Testis (tissue), 3 donors: ENCODE data around the gene GCC2. TPM values are rescaled to one million over a fixed set of nuclear protein-coding genes. Genes with fewer than 3 reads are reported as not detected.
"Not testable (repeated sequence)": the region's sequence is repeated elsewhere in the genome, so short reads cannot be mapped to it uniquely, and the experiment has no call there.

ENCODE experiments used
- DNase-seq: peaks from one replicate; pipeline ENCODE4 v3.0.0-alpha.2; 2019
- H3K27ac ChIP-seq, 2 donors: fragments of 200-600 bp; sonication (generic); one replicate each; pipeline ENCODE4 v1.5.1; 2019
- H3K27me3 ChIP-seq: fragments of 200-600 bp; sonication (generic); one replicate; pipeline ENCODE4 v1.5.1; 2019
- H3K36me3 ChIP-seq: fragments of 200-600 bp; sonication (generic); one replicate; pipeline ENCODE4 v1.5.1; 2017; ENCODE audit warnings: low read depth; ENCODE audit errors: missing control alignments
- H3K4me1 ChIP-seq: fragments of 200-600 bp; sonication (generic); one replicate; pipeline ENCODE4 v1.5.1; 2019
- H3K4me3 ChIP-seq, 2 donors: fragments of 200-600 bp; sonication (generic); one replicate each; pipeline ENCODE4 v1.5.1; 2017 to 2019
- H3K9me3 ChIP-seq: fragments of 200-600 bp; sonication (generic); one replicate; pipeline ENCODE4 v1.5.1; 2017
- POLR2A ChIP-seq: fragments of 450-650 bp; IDR thresholded peaks from one replicate; pipeline ENCODE4 v1.6.1; 2017; ENCODE audit warnings: antibody characterized with exemption, mild to moderate bottlenecking, moderate library complexity
- WGBS, 2 donors: methylation state at CpG; one replicate each; pipeline ENCODE4 v1.1.5; 2018; 5-methylcytosine and 5-hydroxymethylcytosine counted together
- intact Hi-C: fragments of 100-400 bp; cut with DNase I; formaldehyde crosslinking; loops from one replicate; pipeline ENCODE4 v1.15.1; 2023; ENCODE audit warnings: low total_unique reads
- polyA plus RNA-seq: library from polyadenylated mRNA; stranded (reverse); fragments of 350-450 nt; fragmentation: Illumina TruSeq; extraction: RNeasy Lipid Tissue Mini Kit (QIAGEN cat#74804); gene quantifications from one replicate; pipeline ENCODE4 v1.2.3, GENCODE V29; 2014; ENCODE audit warnings: low read depth, low replicate concordance; ENCODE audit not compliant: insufficient read depth
- total RNA-seq, 2 donors: library from RNA; depleted of rRNA; stranded (reverse); fragments of >200 nt; gene quantifications; one replicate each; pipeline ENCODE4 v1.2.3, GENCODE V29; 2016
- TF ChIP-seq, protein P1 (sequence below), 3 experiments: fragments of 450-650 bp in 2 of 3; fragments of 200-600 bp in 1 of 3; sonication (generic) in 1 of 3; IDR thresholded peaks; one replicate each; pipeline ENCODE4 v1.5.1; 2016 to 2019; ENCODE audit warnings: antibody characterized with exemption in 3 of 3, mild to moderate bottlenecking in 2 of 3, moderate library complexity in 1 of 3

The GCC2 gene
- total and polyA plus RNA-seq, 3 donors from 2014 or later: 5.8 to 59.6 (median 42.2) TPM

DNA sequence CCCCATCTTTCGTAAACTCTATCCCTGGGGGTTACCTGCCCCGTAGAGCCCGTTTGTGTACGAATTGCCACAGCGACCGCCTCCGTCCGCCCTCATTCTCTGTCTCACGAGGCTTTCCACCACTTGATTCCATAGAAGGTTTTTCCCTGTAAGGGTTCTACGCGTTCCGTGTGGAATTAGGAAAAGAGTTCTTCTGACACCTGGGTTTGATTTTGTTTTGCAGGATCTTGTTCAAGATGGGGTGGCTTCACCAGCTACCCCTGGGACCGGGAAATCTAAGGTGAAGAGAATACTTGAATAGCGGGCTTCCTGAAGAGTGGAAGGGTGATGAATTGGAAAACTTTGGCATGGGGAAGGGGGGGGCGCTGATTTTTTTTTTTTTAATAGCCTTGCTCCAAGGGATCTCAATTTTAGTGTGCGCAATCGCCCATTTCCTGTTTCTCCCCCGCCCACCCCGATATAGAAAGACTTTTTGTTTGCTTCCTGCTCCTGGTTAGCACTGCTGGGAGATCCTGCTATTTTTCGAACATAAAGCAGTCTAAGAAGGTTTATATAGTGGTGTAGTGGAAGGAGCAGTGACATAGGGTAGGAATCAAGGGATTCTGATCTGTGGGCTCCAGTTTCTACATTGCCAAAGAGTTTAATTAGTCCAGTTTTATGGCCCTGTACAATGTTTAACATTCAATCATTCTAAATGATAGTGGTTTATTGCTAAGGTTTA is 564 bp downstream of the GCC2 start:
- intact Hi-C loops: no loop called here
- Histone ChIP-seq H3K9me3 (no peaks in the 10 kb centered on the region), H3K36me3 (no peaks in the 10 kb centered on the region), H3K4me3 (peak overlapping the region; percentile 81 to 94), H3K4me1 (no peaks in the 10 kb centered on the region), H3K27me3 (no peaks in the 10 kb centered on the region), H3K27ac (peak overlapping the region; percentile 89)
- DNase-seq: peak; percentile 26
- TF ChIP-seq, protein P1, sequence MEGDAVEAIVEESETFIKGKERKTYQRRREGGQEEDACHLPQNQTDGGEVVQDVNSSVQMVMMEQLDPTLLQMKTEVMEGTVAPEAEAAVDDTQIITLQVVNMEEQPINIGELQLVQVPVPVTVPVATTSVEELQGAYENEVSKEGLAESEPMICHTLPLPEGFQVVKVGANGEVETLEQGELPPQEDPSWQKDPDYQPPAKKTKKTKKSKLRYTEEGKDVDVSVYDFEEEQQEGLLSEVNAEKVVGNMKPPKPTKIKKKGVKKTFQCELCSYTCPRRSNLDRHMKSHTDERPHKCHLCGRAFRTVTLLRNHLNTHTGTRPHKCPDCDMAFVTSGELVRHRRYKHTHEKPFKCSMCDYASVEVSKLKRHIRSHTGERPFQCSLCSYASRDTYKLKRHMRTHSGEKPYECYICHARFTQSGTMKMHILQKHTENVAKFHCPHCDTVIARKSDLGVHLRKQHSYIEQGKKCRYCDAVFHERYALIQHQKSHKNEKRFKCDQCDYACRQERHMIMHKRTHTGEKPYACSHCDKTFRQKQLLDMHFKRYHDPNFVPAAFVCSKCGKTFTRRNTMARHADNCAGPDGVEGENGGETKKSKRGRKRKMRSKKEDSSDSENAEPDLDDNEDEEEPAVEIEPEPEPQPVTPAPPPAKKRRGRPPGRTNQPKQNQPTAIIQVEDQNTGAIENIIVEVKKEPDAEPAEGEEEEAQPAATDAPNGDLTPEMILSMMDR (IDR thresholded peaks at IDR 0.05): no peak
- TF ChIP-seq POLR2A: no peak
- WGBS, 2 donors: 0 to 1% methylated on average over 11 to 20 of the region's 20 CpGs

DNA sequence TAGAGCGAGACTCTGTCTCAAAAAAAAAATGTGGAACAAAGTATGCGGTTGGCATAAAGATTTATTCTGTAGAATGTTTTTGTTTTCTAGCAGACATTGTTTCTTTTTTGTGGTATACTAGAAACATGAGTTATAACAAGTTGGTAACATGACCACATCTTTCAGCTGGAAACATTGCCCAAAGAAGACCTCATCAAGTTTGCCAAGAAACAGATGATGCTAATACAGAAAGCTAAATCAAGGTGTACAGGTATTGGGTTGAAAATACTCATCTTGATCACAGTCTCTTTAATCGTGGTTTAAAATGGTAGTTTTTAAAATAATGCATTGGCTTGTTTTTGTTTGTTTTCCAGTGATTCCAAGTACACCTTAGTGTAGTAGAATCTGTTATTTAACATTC is 1.9 kb downstream of the GCC2 start:
- TF ChIP-seq POLR2A: no peak
- TF ChIP-seq, protein P1 (IDR thresholded peaks at IDR 0.05): no peak
- no peaks in the 10 kb centered on the region for H3K27me3 ChIP-seq
- H3K27ac ChIP-seq: no peak overlapping the region
- 70 to 81% methylated on average over 3 of the region's 3 CpGs for WGBS, 2 donors
- intact Hi-C loops: no loop called here
- no peak overlapping the region for H3K4me3 ChIP-seq
- no peaks in the 10 kb centered on the region for H3K9me3 ChIP-seq
- no peaks in the 10 kb centered on the region for H3K4me1 ChIP-seq
- no peaks in the 10 kb centered on the region for H3K36me3 ChIP-seq
- DNase-seq: no peak

DNA sequence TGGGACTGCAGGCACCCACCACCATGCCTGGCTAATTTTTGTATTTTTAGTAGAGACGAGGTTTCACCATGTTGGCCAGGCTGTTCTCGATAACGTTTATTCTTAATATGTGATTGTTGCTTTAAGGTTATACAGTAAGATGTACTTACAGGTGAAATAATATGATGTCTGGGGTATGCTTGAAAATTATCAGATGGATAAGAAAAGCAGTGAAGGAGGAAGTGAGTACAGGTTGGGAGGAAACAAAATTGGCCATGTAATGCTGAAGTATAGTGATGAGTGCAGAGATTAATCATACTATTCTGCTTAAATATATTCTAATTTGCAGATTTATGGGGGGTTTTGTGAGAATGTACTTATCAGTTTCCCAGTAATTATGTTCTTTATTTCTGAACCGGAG is 3.0 kb downstream of the GCC2 start:
- Histone ChIP-seq H3K9me3 (no peaks in the 10 kb centered on the region), H3K27me3 (no peaks in the 10 kb centered on the region), H3K4me3 (no peak overlapping the region), H3K4me1 (no peaks in the 10 kb centered on the region), H3K27ac (no peak overlapping the region), H3K36me3 (no peaks in the 10 kb centered on the region)
- intact Hi-C loops: no loop called here
- no peak for TF ChIP-seq POLR2A
- TF ChIP-seq, protein P1 (IDR thresholded peaks at IDR 0.05): no peak
- 91 to 96% methylated on average over 4 of the region's 4 CpGs for WGBS, 2 donors
- no peak for DNase-seq

DNA sequence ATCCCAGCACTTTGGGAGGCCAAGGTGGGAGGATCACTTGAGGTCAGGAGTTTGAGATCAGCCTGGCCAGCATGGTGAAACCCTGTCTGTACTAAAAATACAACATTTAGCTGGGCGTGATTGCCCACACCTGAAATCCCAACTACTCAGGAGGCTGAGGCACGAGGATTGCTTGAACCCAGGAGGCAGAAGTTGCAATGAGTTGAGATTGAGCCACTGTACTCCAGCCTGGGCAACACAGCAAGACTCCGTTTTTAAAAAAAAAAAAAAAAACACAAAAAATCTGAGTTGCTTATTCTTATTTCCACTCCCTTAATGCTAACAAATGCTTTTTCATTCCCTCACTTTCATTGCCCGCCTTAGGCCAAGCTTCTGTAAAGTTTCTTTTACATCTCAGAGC is 4.5 kb downstream of the GCC2 start:
- DNase-seq, H3K27ac ChIP-seq, H3K9me3 ChIP-seq, H3K27me3 ChIP-seq, intact Hi-C loops, H3K36me3 ChIP-seq, H3K4me1 ChIP-seq, H3K4me3 ChIP-seq: not testable (repeated sequence)
- 91 to 97% methylated on average over 4 of the region's 4 CpGs for WGBS, 2 donors

DNA sequence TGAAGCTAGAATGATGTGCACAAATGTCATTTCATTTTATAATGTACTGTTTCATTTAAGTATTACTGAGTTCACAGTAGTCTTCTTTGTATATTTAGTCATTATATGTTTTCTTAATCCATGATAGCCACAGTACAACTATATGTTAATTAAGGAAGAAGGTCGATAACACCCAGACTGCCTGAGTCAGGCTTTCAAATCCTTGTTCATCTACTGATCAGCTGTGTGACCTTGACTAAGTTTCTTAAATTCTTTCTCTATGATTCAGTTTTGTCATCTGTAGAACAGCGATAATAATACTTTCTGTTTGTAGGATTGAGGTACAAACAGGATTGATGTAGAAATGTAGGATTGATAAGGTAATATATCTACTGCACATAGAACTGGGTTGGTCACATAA is 5.4 kb downstream of the GCC2 start:
- H3K27me3 ChIP-seq: no peaks in the 10 kb centered on the region
- no peak overlapping the region for H3K4me3 ChIP-seq
- H3K27ac ChIP-seq: no peak overlapping the region
- H3K4me1 ChIP-seq: no peaks in the 10 kb centered on the region
- DNase-seq: no peak
- H3K36me3 ChIP-seq: no peaks in the 10 kb centered on the region
- no peaks in the 10 kb centered on the region for H3K9me3 ChIP-seq
- 81 to 87% methylated on average over 2 of the region's 2 CpGs for WGBS, 2 donors
- TF ChIP-seq POLR2A: no peak
- TF ChIP-seq, protein P1 (IDR thresholded peaks at IDR 0.05): no peak
- intact Hi-C loops: no loop called here
